IMR-90 (cell line): ENCODE results near the gene GCN1. TPM values are rescaled to one million over a fixed set of nuclear protein-coding genes. Genes with fewer than 3 reads are reported as not detected.

Experiments
- ATAC-seq: fragments of 200-7000 bp; cut with Tn5 transposase; 2 replicates; pipeline ENCODE4 v1.9.1; 2020; ENCODE audit warnings: low read depth, mild to moderate bottlenecking, moderate library complexity
- BruUV-seq: library from RNA; stranded (reverse); fragments of 400-500 nt; replicated peaks from 2 replicates; lab custom pipeline; 2021; lab: Mats Ljungman, UMichigan
- CTCF ChIA-PET: fragments of 300-600 bp; formaldehyde crosslinking; extraction: SDS; loops from one replicate; lab custom pipeline; 2021; ENCODE audit warnings: antibody characterized with exemption; lab: Yijun Ruan, JAX
- POLR2A ChIA-PET: fragments of 300-600 bp; sonication (Branson Sonifier 250); formaldehyde crosslinking; loops from one replicate; lab custom pipeline; 2022; ENCODE audit warnings: antibody characterized with exemption; ENCODE audit not compliant: unreplicated experiment; lab: Charles Lee
- DNase-seq: peaks from one replicate; pipeline ENCODE4 v3.0.0; 2013
- H2AFZ ChIP-seq: replicated peaks from 2 replicates; pipeline ENCODE3; 2013; ENCODE audit warnings: low read length, mild to moderate bottlenecking; ENCODE audit not compliant: poor library complexity
- H2AK5ac ChIP-seq: 2 replicates; pipeline ENCODE4 v1.6.1; 2013; ENCODE audit warnings: low read depth, low read length, inconsistent platforms
- H2AK9ac ChIP-seq: replicated peaks from 2 replicates; pipeline ENCODE3; 2013; ENCODE audit warnings: mild to moderate bottlenecking, low read depth, low read length, moderate library complexity; ENCODE audit not compliant: poor library complexity
- H2BK120ac ChIP-seq: 2 replicates; pipeline ENCODE4 v1.6.1; 2013; ENCODE audit warnings: low read depth, low read length, inconsistent platforms
- H2BK15ac ChIP-seq: 3 replicates; pipeline ENCODE4 v1.6.1; 2013; ENCODE audit warnings: low read depth, low read length, inconsistent platforms
- H2BK20ac ChIP-seq: 2 replicates; pipeline ENCODE4 v1.6.1; 2013; ENCODE audit warnings: low read depth, mild to moderate bottlenecking, inconsistent platforms, low read length, moderate library complexity
- H2BK5ac ChIP-seq: 2 replicates; pipeline ENCODE4 v1.6.1; 2013; ENCODE audit warnings: mild to moderate bottlenecking, low read depth, low read length, inconsistent platforms; ENCODE audit not compliant: poor library complexity, severe bottlenecking
- H3K14ac ChIP-seq: replicated peaks from 2 replicates; pipeline ENCODE4 v1.6.1; 2013; ENCODE audit warnings: low read depth, low read length, inconsistent platforms
- H3K18ac ChIP-seq: 2 replicates; pipeline ENCODE4 v1.6.1; 2013; ENCODE audit warnings: low read depth, low read length, control low read depth
- H3K23ac ChIP-seq: 2 replicates; pipeline ENCODE4 v1.6.1; 2013; ENCODE audit warnings: low read depth, low read length, inconsistent platforms
- H3K27ac ChIP-seq: 2 replicates; pipeline ENCODE4 v1.5.1; 2013; ENCODE audit warnings: mild to moderate bottlenecking, control low read depth, low read length; ENCODE audit not compliant: insufficient read depth
- H3K27me3 ChIP-seq: 2 replicates; pipeline ENCODE4 v1.6.1; 2013; ENCODE audit warnings: low read length; ENCODE audit not compliant: control insufficient read depth, insufficient read depth
- H3K36me3 ChIP-seq: 2 replicates; pipeline ENCODE4 v1.6.1; 2013; ENCODE audit warnings: low read length, mixed read lengths; ENCODE audit not compliant: control insufficient read depth, insufficient read depth
- H3K4ac ChIP-seq: 2 replicates; pipeline ENCODE4 v1.6.1; 2013; ENCODE audit warnings: low read depth, low read length, inconsistent platforms
- H3K4me1 ChIP-seq: 2 replicates; pipeline ENCODE4 v1.6.1; 2013; ENCODE audit warnings: low read length, mixed read lengths; ENCODE audit not compliant: control insufficient read depth, insufficient read depth
- H3K4me2 ChIP-seq: 2 replicates; pipeline ENCODE4 v1.6.1; 2013; ENCODE audit warnings: low read depth, mild to moderate bottlenecking, control low read depth, low read length, moderate library complexity
- H3K4me3 ChIP-seq: 2 replicates; pipeline ENCODE4 v1.5.1; 2013; ENCODE audit warnings: low read depth, mild to moderate bottlenecking, control low read depth, low read length, moderate library complexity; ENCODE audit not compliant: insufficient read depth
- H3K56ac ChIP-seq: 2 replicates; pipeline ENCODE4 v1.6.1; 2013; ENCODE audit warnings: low read length, inconsistent platforms; ENCODE audit not compliant: insufficient read depth; ENCODE audit errors: extremely low read depth
- H3K79me1 ChIP-seq, 2 experiments: 2 replicates each; pipeline ENCODE4 v1.6.1; 2013; ENCODE audit warnings: low read length in 2 of 2, inconsistent platforms in 1 of 2, low read depth in 1 of 2
- H3K9ac ChIP-seq: 2 replicates; pipeline ENCODE4 v1.6.1; 2013; ENCODE audit warnings: low read depth, low read length, control low read depth
- H3K9me1 ChIP-seq: 2 replicates; pipeline ENCODE4 v1.6.1; 2013; ENCODE audit warnings: low read length, inconsistent platforms; ENCODE audit not compliant: insufficient read depth
- H3K9me3 ChIP-seq: 2 replicates; pipeline ENCODE4 v1.6.1; 2013; ENCODE audit warnings: low read length; ENCODE audit not compliant: control insufficient read depth, insufficient read depth
- H4K20me1 ChIP-seq: 2 replicates; pipeline ENCODE4 v1.6.1; 2013; ENCODE audit warnings: low read length, inconsistent platforms; ENCODE audit not compliant: insufficient read depth
- H4K5ac ChIP-seq: 2 replicates; pipeline ENCODE4 v1.6.1; 2013; ENCODE audit warnings: mild to moderate bottlenecking, low read depth, low read length, control low read depth
- H4K8ac ChIP-seq, 2 experiments: 2 replicates each; pipeline ENCODE4 v1.6.1; 2013; ENCODE audit warnings: low read depth in 2 of 2, low read length in 2 of 2, control low read depth in 1 of 2, inconsistent platforms in 1 of 2
- H4K91ac ChIP-seq: 2 replicates; pipeline ENCODE4 v1.6.1; 2013; ENCODE audit warnings: low read depth, low read length, inconsistent platforms; ENCODE audit not compliant: insufficient read depth
- CHD1 ChIP-seq: IDR thresholded peaks from 2 replicates; pipeline ENCODE4 v1.6.1; 2012; ENCODE audit warnings: low read depth, low read length, improper control_type of control experiment
- FOS ChIP-seq: fragments of 150-350 bp; IDR thresholded peaks from 2 replicates; pipeline ENCODE4 v1.6.1; 2016; ENCODE audit warnings: low read depth, low read length
- MAFK ChIP-seq: IDR thresholded peaks from 2 replicates; pipeline ENCODE4 v1.6.1; 2012; ENCODE audit warnings: low read depth, low read length, improper control_type of control experiment
- MAZ ChIP-seq: IDR thresholded peaks from 2 replicates; pipeline ENCODE4 v1.6.1; 2012; ENCODE audit warnings: low read depth, mild to moderate bottlenecking, low read length, improper control_type of control experiment, moderate library complexity, borderline replicate concordance
- MXI1 ChIP-seq: IDR thresholded peaks from 2 replicates; pipeline ENCODE4 v1.6.1; 2012; ENCODE audit warnings: low read depth, mild to moderate bottlenecking, low read length, moderate library complexity, borderline replicate concordance
- POLR2A ChIP-seq: IDR thresholded peaks from 2 replicates; pipeline ENCODE4 v1.6.1; 2012; ENCODE audit warnings: mild to moderate bottlenecking, low read depth, low read length
- RAD21 ChIP-seq: IDR thresholded peaks from 2 replicates; pipeline ENCODE4 v1.6.1; 2012; ENCODE audit warnings: low read length, improper control_type of control experiment
- RCOR1 ChIP-seq: IDR thresholded peaks from 2 replicates; pipeline ENCODE4 v1.6.1; 2012; ENCODE audit warnings: mild to moderate bottlenecking, low read length, improper control_type of control experiment; ENCODE audit not compliant: insufficient replicate concordance
- WGBS, 2 experiments: methylation state at CpG; one replicate each; pipeline versions ENCODE4 v1.1.5 to v1.1.7; 2013; ENCODE audit warnings: missing lambda C conversion rate in 2 of 2; ENCODE audit not compliant: insufficient read length in 1 of 2; ENCODE audit errors: extremely low coverage in 2 of 2; 5-methylcytosine and 5-hydroxymethylcytosine counted together
- dilution Hi-C: fragments of 300-500 bp; cut with HindIII; formaldehyde crosslinking; loops from one replicate; pipeline ENCODE4 v1.14.3; 2018; ENCODE audit warnings: low sequenced_read_pairs; ENCODE audit not compliant: unreplicated experiment
- in situ Hi-C: fragments of 300-500 bp; cut with MboI; formaldehyde crosslinking; loops from 3 replicates; pipeline ENCODE4 v1.14.3; 2019; ENCODE audit warnings: low sequenced_read_pairs, inconsistent platforms, mixed read lengths
- intact Hi-C: fragments of 100-400 bp; cut with micrococcal nuclease; formaldehyde crosslinking; loops from 2 replicates; pipeline ENCODE4 v1.10.0; 2022
- polyA plus RNA-seq, 3 experiments: library from polyadenylated mRNA; depleted of rRNA; stranded (reverse); fragments of >200 nt; gene quantifications; 2 replicates each; pipeline ENCODE4 v1.2.3, GENCODE V29; 2012; ENCODE audit warnings: low replicate concordance in 1 of 3
- total RNA-seq: library from RNA; depleted of rRNA; stranded (reverse); fragments of >200 nt; gene quantifications from 2 replicates; pipeline ENCODE4 v1.2.3, GENCODE V29; 2012
- TF ChIP-seq, protein P1 (sequence below): fragments of 150-350 bp; IDR thresholded peaks from 2 replicates; pipeline ENCODE4 v1.6.1; 2016; ENCODE audit warnings: low read depth, mild to moderate bottlenecking, low read length, moderate library complexity, borderline replicate concordance
- TF ChIP-seq, protein P2 (sequence below): fragments of 150-350 bp; IDR thresholded peaks from 2 replicates; pipeline ENCODE4 v1.6.1; 2017; ENCODE audit warnings: mild to moderate bottlenecking, antibody characterized with exemption, low read length, low read depth

The GCN1 gene
- total and polyA plus RNA-seq, 2 of the 4 experiments (the other 2 are of a cell fraction) = 57.8 to 77.6 TPM

DNA sequence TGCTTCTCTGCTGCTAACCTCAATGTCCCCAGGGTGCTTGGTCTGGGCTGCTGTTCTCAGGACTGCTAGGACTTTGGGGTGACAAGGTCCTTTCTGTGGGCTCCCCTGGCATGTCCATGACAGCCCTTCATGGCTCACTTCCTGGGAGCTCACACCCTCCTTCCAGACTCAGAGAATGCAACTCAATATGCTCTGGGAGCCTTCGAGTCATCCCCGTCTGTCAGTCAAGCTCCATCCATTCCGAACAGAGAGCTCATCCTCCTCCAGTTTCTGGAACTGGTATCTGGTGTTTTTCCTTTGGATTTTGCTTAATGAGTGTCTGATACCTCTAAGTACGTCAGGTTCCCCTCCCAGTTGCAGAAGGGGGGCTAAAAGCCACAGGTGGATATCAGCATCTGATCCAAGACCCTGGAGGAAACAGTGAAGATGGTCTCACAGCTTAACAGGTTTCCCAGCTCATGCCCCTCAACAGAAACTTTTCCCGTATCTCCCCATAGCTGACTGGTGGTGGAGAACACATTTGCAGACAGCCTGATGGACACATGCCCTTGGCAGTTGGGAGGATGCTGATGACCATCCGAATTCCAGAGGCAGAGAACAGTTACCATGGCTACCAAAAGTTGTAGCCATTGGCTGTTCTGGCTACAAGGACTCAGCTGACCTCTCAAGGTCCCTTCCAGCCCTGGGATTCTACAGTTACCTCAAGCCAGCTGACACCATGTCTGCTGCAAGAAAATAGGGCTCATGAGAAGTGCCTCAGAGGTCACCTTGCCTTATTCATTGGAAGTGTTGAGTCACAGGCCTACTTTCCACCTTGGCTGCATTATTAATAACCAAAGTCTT is 68.5 kb downstream of the GCN1 start:
- Histone ChIP-seq H3K4ac (no peak overlapping the region), H3K23ac (no peak overlapping the region), H4K8ac (no peak overlapping the region), H3K27ac (no peak overlapping the region), H4K5ac (no peak overlapping the region), H2AK9ac (no peak overlapping the region), H3K18ac (no peak overlapping the region), H3K4me2 (no peak overlapping the region), H3K9me3 (no peaks in the 10 kb centered on the region), H2BK5ac (no peak overlapping the region), H2BK20ac (no peak overlapping the region), H3K27me3 (no peaks in the 10 kb centered on the region), H4K91ac (no peak overlapping the region), H3K14ac (no peak overlapping the region), H2AK5ac (no peak overlapping the region), H3K9me1 (peaks cover 14% of the 10 kb centered on the region), H2BK15ac (no peak overlapping the region), H3K36me3 (peaks cover 47% of the 10 kb centered on the region), H2AFZ (no peak overlapping the region), H4K20me1 (peaks cover 10% of the 10 kb centered on the region; the same call in 1 of the 2 replicates), H3K56ac (no peak overlapping the region), H3K9ac (no peak overlapping the region), H3K79me1 (peaks cover 0 to 22% of the 10 kb centered on the region in 2 experiments; a peak in 3 of 4 replicates), H2BK120ac (no peak overlapping the region), H3K4me1 (peaks cover 9% of the 10 kb centered on the region; the same call in 1 of the 2 replicates), H3K4me3 (no peak overlapping the region)
- in situ Hi-C loops = no loop called here
- no TSS peak for BruUV-seq
- 80% methylated on average over 2 of the region's 6 CpGs; no CpG with 5 or more reads in 1 of the 2 experiments for WGBS, 2 experiments
- ChIA-PET CTCF (no interaction called here), POLR2A (no interaction called here)
- intact Hi-C loops = no loop called here
- dilution Hi-C loops = no loop called here
- ATAC-seq (peak; percentile 9; the same call in 1 of the 2 replicates), DNase-seq (peak; percentile 35)
- TF ChIP-seq POLR2A = no peak
- TF ChIP-seq, protein P1, sequence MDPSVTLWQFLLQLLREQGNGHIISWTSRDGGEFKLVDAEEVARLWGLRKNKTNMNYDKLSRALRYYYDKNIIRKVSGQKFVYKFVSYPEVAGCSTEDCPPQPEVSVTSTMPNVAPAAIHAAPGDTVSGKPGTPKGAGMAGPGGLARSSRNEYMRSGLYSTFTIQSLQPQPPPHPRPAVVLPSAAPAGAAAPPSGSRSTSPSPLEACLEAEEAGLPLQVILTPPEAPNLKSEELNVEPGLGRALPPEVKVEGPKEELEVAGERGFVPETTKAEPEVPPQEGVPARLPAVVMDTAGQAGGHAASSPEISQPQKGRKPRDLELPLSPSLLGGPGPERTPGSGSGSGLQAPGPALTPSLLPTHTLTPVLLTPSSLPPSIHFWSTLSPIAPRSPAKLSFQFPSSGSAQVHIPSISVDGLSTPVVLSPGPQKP = no peak
- TF ChIP-seq RCOR1 = no peak
- TF ChIP-seq FOS = no peak
- no peak for TF ChIP-seq MAZ
- no peak for TF ChIP-seq CHD1
- TF ChIP-seq MAFK = no peak
- TF ChIP-seq, protein P2, sequence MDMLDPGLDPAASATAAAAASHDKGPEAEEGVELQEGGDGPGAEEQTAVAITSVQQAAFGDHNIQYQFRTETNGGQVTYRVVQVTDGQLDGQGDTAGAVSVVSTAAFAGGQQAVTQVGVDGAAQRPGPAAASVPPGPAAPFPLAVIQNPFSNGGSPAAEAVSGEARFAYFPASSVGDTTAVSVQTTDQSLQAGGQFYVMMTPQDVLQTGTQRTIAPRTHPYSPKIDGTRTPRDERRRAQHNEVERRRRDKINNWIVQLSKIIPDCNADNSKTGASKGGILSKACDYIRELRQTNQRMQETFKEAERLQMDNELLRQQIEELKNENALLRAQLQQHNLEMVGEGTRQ = no peak
- no peak for TF ChIP-seq MXI1
- TF ChIP-seq RAD21 = no peak
